H1 (cell line): ENCODE data around the gene PEX12. TPM values are rescaled to one million over a fixed set of nuclear protein-coding genes. Genes with fewer than 3 reads are reported as not detected.

Experiments
- CTCF ChIA-PET: fragments of 300-600 bp; sonication (Branson Sonifier 250); formaldehyde crosslinking; loops from one replicate; lab custom pipeline; 2021; ENCODE audit not compliant: partially characterized antibody; lab: Charles Lee
- POLR2A ChIA-PET: fragments of 300-600 bp; sonication (Branson Sonifier 250); formaldehyde crosslinking; loops from one replicate; lab custom pipeline; 2021; ENCODE audit warnings: inconsistent platforms; ENCODE audit not compliant: partially characterized antibody; lab: Charles Lee
- DNase-seq, 2 experiments: peaks; one replicate each; pipeline versions ENCODE4 v3.0.0 to v3.0.0-alpha.2; 2010 to 2022; ENCODE audit warnings: low spot score in 2 of 2, low read depth in 1 of 2, mixed read lengths in 1 of 2
- FAIRE-seq: peaks from 2 replicates; lab custom pipeline; 2011; peaks lifted over from hg19 to GRCh38; lab: Jason Lieb, UNC
- H2AFZ ChIP-seq: 2 replicates; pipeline ENCODE4 v1.8.1; 2012; ENCODE audit warnings: low read length, inconsistent platforms
- H2AK5ac ChIP-seq: 2 replicates; pipeline ENCODE4 v1.6.1; 2013; ENCODE audit warnings: low read depth, low read length
- H2BK120ac ChIP-seq: replicated peaks from 2 replicates; pipeline ENCODE3; 2013; ENCODE audit warnings: low read depth, low read length, inconsistent platforms
- H2BK12ac ChIP-seq: 2 replicates; pipeline ENCODE4 v1.6.1; 2013; ENCODE audit warnings: low read depth, low read length
- H2BK15ac ChIP-seq: 2 replicates; pipeline ENCODE4 v1.6.1; 2013; ENCODE audit warnings: low read length
- H2BK20ac ChIP-seq: 2 replicates; pipeline ENCODE4 v1.6.1; 2013; ENCODE audit warnings: low read length
- H2BK5ac ChIP-seq: 2 replicates; pipeline ENCODE4 v1.6.1; 2013; ENCODE audit warnings: low read depth, low read length
- H3K14ac ChIP-seq: 2 replicates; pipeline ENCODE4 v1.6.1; 2013; ENCODE audit warnings: inconsistent platforms; ENCODE audit not compliant: insufficient read length
- H3K18ac ChIP-seq: 2 replicates; pipeline ENCODE4 v1.6.1; 2013; ENCODE audit warnings: low read length; ENCODE audit errors: extremely low read depth
- H3K23ac ChIP-seq: 2 replicates; pipeline ENCODE4 v1.6.1; 2013; ENCODE audit warnings: inconsistent platforms; ENCODE audit not compliant: insufficient read length
- H3K23me2 ChIP-seq: 2 replicates; pipeline ENCODE4 v1.6.1; 2013; ENCODE audit warnings: low read depth, low read length
- H3K27ac ChIP-seq: 2 replicates; pipeline ENCODE4 v1.6.1; 2011; ENCODE audit warnings: low read depth, low read length, inconsistent platforms
- H3K27me3 ChIP-seq, 4 experiments: replicated peaks in 1 of 4; 1 replicate in 1 of 4; 2 replicates in 3 of 4; pipeline versions ENCODE4 v1.6.1 to v1.8.1; 2011 to 2013; ENCODE audit warnings: low read length in 3 of 4, mild to moderate bottlenecking in 3 of 4, inconsistent platforms in 2 of 4, mixed read lengths in 2 of 4, moderate library complexity in 1 of 4; ENCODE audit not compliant: control insufficient read depth in 3 of 4, insufficient read depth in 3 of 4; ENCODE audit errors: extremely low read depth in 1 of 4
- H3K36me3 ChIP-seq, 4 experiments: 2 replicates each; pipeline versions ENCODE4 v1.6.1 to v1.8.1; 2011 to 2013; ENCODE audit warnings: mild to moderate bottlenecking in 4 of 4, low read length in 3 of 4, moderate library complexity in 2 of 4, control low read depth in 1 of 4, inconsistent platforms in 1 of 4; ENCODE audit not compliant: insufficient read depth in 4 of 4, control insufficient read depth in 2 of 4
- H3K4ac ChIP-seq: replicated peaks from 2 replicates; pipeline ENCODE3; 2013; ENCODE audit warnings: low read length, low read depth, mixed read lengths, inconsistent platforms; ENCODE audit not compliant: insufficient read length
- H3K4me1 ChIP-seq, 4 experiments: replicated peaks in 1 of 4; 1 replicate in 1 of 4; 2 replicates in 3 of 4; pipeline versions ENCODE4 v1.6.1 to v1.8.1; 2011 to 2013; ENCODE audit warnings: low read length in 3 of 4, inconsistent platforms in 2 of 4, mixed read lengths in 1 of 4; ENCODE audit not compliant: insufficient read depth in 4 of 4, control insufficient read depth in 3 of 4
- H3K4me2 ChIP-seq, 2 experiments: 2 replicates each; pipeline versions ENCODE4 v1.6.1 to v1.8.1; 2011 to 2013; ENCODE audit warnings: low read depth in 2 of 2, low read length in 2 of 2, control low read depth in 1 of 2, inconsistent platforms in 1 of 2, mild to moderate bottlenecking in 1 of 2; ENCODE audit not compliant: insufficient read depth in 1 of 2
- H3K4me3 ChIP-seq, 4 experiments: fragments of 200-600, 300-600 bp in 1 of 4; sonication (generic), shearing (Covaris generic), sonication (Bioruptor Twin) in 1 of 4; 2 replicates each; pipeline versions ENCODE4 v1.5.1 to v1.8.1; 2011 to 2016; ENCODE audit warnings: low read length in 4 of 4, low read depth in 3 of 4, control low read depth in 2 of 4, inconsistent platforms in 2 of 4, mild to moderate bottlenecking in 2 of 4, mixed read lengths in 1 of 4, moderate library complexity in 1 of 4; ENCODE audit not compliant: insufficient read depth in 2 of 4; ENCODE audit errors: extremely low read depth in 1 of 4
- H3K56ac ChIP-seq: replicated peaks from 2 replicates; pipeline ENCODE3; 2013; ENCODE audit warnings: low read depth, mild to moderate bottlenecking, mixed read lengths, low read length, inconsistent platforms; ENCODE audit not compliant: insufficient read length
- H3K79me1 ChIP-seq: 2 replicates; pipeline ENCODE4 v1.6.1; 2013; ENCODE audit warnings: low read depth, low read length, control low read depth
- H3K79me2 ChIP-seq, 2 experiments: 2 replicates each; pipeline versions ENCODE4 v1.6.1 to v1.8.1; 2012 to 2013; ENCODE audit warnings: low read length in 2 of 2, mild to moderate bottlenecking in 2 of 2, inconsistent platforms in 1 of 2; ENCODE audit not compliant: insufficient read depth in 2 of 2, control insufficient read depth in 1 of 2
- H3K9ac ChIP-seq, 4 experiments: replicated peaks in 1 of 4; 1 replicate in 1 of 4; 2 replicates in 3 of 4; pipeline versions ENCODE4 v1.6.1 to v1.8.1; 2011 to 2013; ENCODE audit warnings: low read depth in 3 of 4, low read length in 3 of 4, control low read depth in 2 of 4, mild to moderate bottlenecking in 2 of 4, moderate library complexity in 2 of 4, inconsistent platforms in 1 of 4; ENCODE audit errors: extremely low read depth in 1 of 4
- H3K9me3 ChIP-seq, 2 experiments: 2 replicates each; pipeline versions ENCODE4 v1.6.1 to v1.8.1; 2012 to 2013; ENCODE audit warnings: mild to moderate bottlenecking in 2 of 2, moderate library complexity in 2 of 2, control low read depth in 1 of 2, inconsistent platforms in 1 of 2, low read depth in 1 of 2, low read length in 1 of 2, mixed read lengths in 1 of 2; ENCODE audit not compliant: insufficient read depth in 2 of 2
- H4K20me1 ChIP-seq, 2 experiments: replicated peaks in 1 of 2; 2 replicates each; pipeline versions ENCODE3 to v1.8.1; 2011 to 2013; ENCODE audit warnings: inconsistent platforms in 2 of 2, low read length in 2 of 2, mild to moderate bottlenecking in 1 of 2; ENCODE audit not compliant: insufficient read depth in 2 of 2, control insufficient read depth in 1 of 2
- H4K5ac ChIP-seq: 2 replicates; pipeline ENCODE4 v1.6.1; 2013; ENCODE audit warnings: low read length, low read depth, mixed read lengths, inconsistent platforms; ENCODE audit not compliant: insufficient read length
- H4K8ac ChIP-seq: 2 replicates; pipeline ENCODE4 v1.8.0; 2013; ENCODE audit warnings: mild to moderate bottlenecking, moderate library complexity, low read length, inconsistent platforms; ENCODE audit not compliant: insufficient read depth; ENCODE audit errors: extremely low read depth
- H4K91ac ChIP-seq: replicated peaks from 2 replicates; pipeline ENCODE3; 2013; ENCODE audit warnings: low read length, mixed read lengths, inconsistent platforms; ENCODE audit not compliant: insufficient read length
- BACH1 ChIP-seq: IDR thresholded peaks from 2 replicates; pipeline ENCODE4 v1.6.1; 2012; ENCODE audit warnings: low read length, improper control_type of control experiment
- BCL11A ChIP-seq, 2 experiments: IDR thresholded peaks; one replicate each; pipeline ENCODE4 v1.6.1; 2011; ENCODE audit warnings: low read depth in 2 of 2, low read length in 2 of 2, mild to moderate bottlenecking in 2 of 2
- CEBPB ChIP-seq: IDR thresholded peaks from 2 replicates; pipeline ENCODE4 v1.6.1; 2012; ENCODE audit warnings: low read depth, low read length
- JUND ChIP-seq: IDR thresholded peaks from 2 replicates; pipeline ENCODE4 v1.6.1; 2011; ENCODE audit warnings: mild to moderate bottlenecking, improper control_type of control experiment, low read length
- RAD21 ChIP-seq, 2 experiments: IDR thresholded peaks in 1 of 2; conservative IDR thresholded peaks in 1 of 2; 2 replicates each; pipeline ENCODE4 v1.6.1; 2011; ENCODE audit warnings: low read depth in 2 of 2, low read length in 2 of 2, improper control_type of control experiment in 1 of 2, inconsistent platforms in 1 of 2, mild to moderate bottlenecking in 1 of 2, moderate library complexity in 1 of 2
- RBBP5 ChIP-seq: IDR thresholded peaks from 2 replicates; pipeline ENCODE4 v1.7.1; 2012; ENCODE audit warnings: low read depth, mild to moderate bottlenecking, inconsistent platforms, low read length, moderate library complexity, borderline replicate concordance
- RNF2 ChIP-seq: fragments of 200-900, 300-1000 bp; sonication (generic); IDR thresholded peaks from 2 replicates; pipeline ENCODE4 v1.7.1; 2016; ENCODE audit warnings: borderline replicate concordance, low read depth, mild to moderate bottlenecking, antibody characterized with exemption, low read length; ENCODE audit not compliant: poor library complexity, severe bottlenecking; ENCODE audit errors: missing control alignments
- SIRT6 ChIP-seq: IDR thresholded peaks from one replicate; pipeline ENCODE4 v1.7.1; 2012; ENCODE audit warnings: low read length, inconsistent platforms
- SP1 ChIP-seq: IDR thresholded peaks from 2 replicates; pipeline ENCODE4 v1.6.1; 2011; ENCODE audit warnings: low read depth, low read length
- SP4 ChIP-seq: IDR thresholded peaks from 2 replicates; pipeline ENCODE4 v1.6.1; 2012; ENCODE audit warnings: low read length, inconsistent platforms
- SRF ChIP-seq: IDR thresholded peaks from 2 replicates; pipeline ENCODE4 v1.6.1; 2011; ENCODE audit warnings: mild to moderate bottlenecking, low read depth, low read length, moderate library complexity
- WGBS, 2 experiments: shearing (Covaris generic) in 1 of 2; methylation state at CpG; one replicate each; pipeline versions ENCODE4 v1.1.6 to v1.1.7; 2013 to 2015; ENCODE audit warnings: low lambda C conversion rate in 2 of 2, mixed read lengths in 2 of 2, inconsistent platforms in 1 of 2, low coverage in 1 of 2, missing lambda C conversion rate in 1 of 2; ENCODE audit not compliant: insufficient replicate concordance in 2 of 2, insufficient coverage in 1 of 2, insufficient read length in 1 of 2; ENCODE audit errors: extremely low coverage in 1 of 2, missing lambda C conversion rate in 1 of 2; 5-methylcytosine and 5-hydroxymethylcytosine counted together
- polyA plus RNA-seq, 7 experiments: library from polyadenylated mRNA; depleted of rRNA in 3 of 7; stranded (reverse) in 5 of 7; unstranded in 2 of 7; fragments of >200 nt in 5 of 7; fragments of 200-250 nt in 2 of 7; gene quantifications; 1 replicate in 5 of 7; 2 replicates in 1 of 7; 4 replicates in 1 of 7; pipeline versions ENCODE4 v1.2.1 to v1.2.3, GENCODE V29; 2011 to 2013; ENCODE audit warnings: missing spikeins in 2 of 7, mixed read lengths in 2 of 7
- total RNA-seq: library from RNA; stranded (reverse); fragmentation: NEBNext Ultra II Directional; extraction: Animal tissue kit (Norgen Biotek cat#: 25700); gene quantifications from 2 replicates; pipeline ENCODE4 v1.2.1, GENCODE V29; 2021
- TF ChIP-seq, protein P1 (sequence below): IDR thresholded peaks from 2 replicates; pipeline ENCODE4 v1.6.1; 2012; ENCODE audit warnings: inconsistent platforms

PEX12 gene
- total and polyA plus RNA-seq, 2 of the 8 experiments (the other 6 are each of a cell fraction or from before 2014, with no cell fraction given) = 3.0 to 5.9 TPM

- Histone ChIP-seq H2BK20ac (no peak overlapping the region), H3K36me3 (no peaks in the 10 kb centered on the region), H3K4me3 (peak overlapping the region; percentile 86 to 99 (median 96)), H4K8ac (no peak overlapping the region), H3K4me1 (peaks cover 0 to 3% (median 0%) of the 10 kb centered on the region in 4 experiments; a peak in 2 of 7 replicates), H3K4me2 (peak overlapping the region; percentile 25 to 82), H2AFZ (peak overlapping the region; percentile 45), H3K23me2 (no peaks in the 10 kb centered on the region; the same call in 1 of the 2 replicates), H3K9ac (peak overlapping the region; percentile 51 to 97 (median 80); a peak in 6 of 7 replicates), H2BK120ac (no peak overlapping the region), H3K9me3 (no peaks in the 10 kb centered on the region), H3K27ac (peak overlapping the region; percentile 96; the same call in 1 of the 2 replicates), H3K79me1 (peaks cover 3% of the 10 kb centered on the region), H2AK5ac (no peak overlapping the region), H3K56ac (no peak overlapping the region), H3K4ac (no peak overlapping the region), H4K5ac (no peak overlapping the region), H2BK15ac (no peak overlapping the region), H2BK5ac (no peak overlapping the region; the same call in 1 of the 2 replicates), H3K23ac (no peak overlapping the region), H4K91ac (no peak overlapping the region), H3K14ac (no peak overlapping the region), H4K20me1 (no peaks in the 10 kb centered on the region), H3K18ac (no peak overlapping the region), H3K27me3 (peaks cover 0 to 5% (median 0%) of the 10 kb centered on the region in 4 experiments; a peak in 3 of 7 replicates), H3K79me2 (peaks cover 4 to 36% of the 10 kb centered on the region in 2 experiments; a peak in 3 of 4 replicates), H2BK12ac (no peak overlapping the region; the same call in 1 of the 2 replicates)
- FAIRE-seq (no peak), DNase-seq (no peak)
- ChIA-PET POLR2A (interaction anchor here (0.7 to 2.4 kb wide), 8 partner anchors 9 to 143 kb away, joined by 3 to 10 read pairs (median 4); partner anchors contain the start of genes PEX12 and SLFN14), CTCF (interaction anchor here (0.6 to 1.6 kb wide), 6 partner anchors 8 to 468 kb away, joined by 3 to 5 read pairs (median 3); no protein-coding TSS in a partner anchor)
- TF ChIP-seq RBBP5 (no peak), SRF (no peak), BACH1 (no peak), RNF2 (no peak), SIRT6 (no peak), BCL11A (IDR thresholded peaks at IDR 0.05; ENCODE audit: low read depth in 2 of 2, low read length in 2 of 2) (no peak), SP4 (no peak), JUND (no peak), RAD21 (IDR thresholded peaks at IDR 0.05 in 1 of 2, conservative IDR thresholded peaks at IDR 0.05 in 1 of 2; ENCODE audit: low read depth in 2 of 2, low read length in 2 of 2) (no peak), SP1 (no peak), CEBPB (no peak)
- TF ChIP-seq, protein P1, sequence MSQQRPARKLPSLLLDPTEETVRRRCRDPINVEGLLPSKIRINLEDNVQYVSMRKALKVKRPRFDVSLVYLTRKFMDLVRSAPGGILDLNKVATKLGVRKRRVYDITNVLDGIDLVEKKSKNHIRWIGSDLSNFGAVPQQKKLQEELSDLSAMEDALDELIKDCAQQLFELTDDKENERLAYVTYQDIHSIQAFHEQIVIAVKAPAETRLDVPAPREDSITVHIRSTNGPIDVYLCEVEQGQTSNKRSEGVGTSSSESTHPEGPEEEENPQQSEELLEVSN = no peak
- 40% methylated on average over 7 of the region's 7 CpGs; no CpG with 5 or more reads in 1 of the 2 experiments for WGBS, 2 experiments
Observed at GRCh38 chr17:35586569-35587073, 8.2 kb upstream of the PEX12 start.
